Panc1 (cell line): Measurements from ENCODE around the gene ZIM2.

Experiments
- CTCF ChIP-seq: fragments of 450-650 bp; IDR thresholded peaks from 2 replicates; pipeline ENCODE4 v1.5.1; 2017; ENCODE audit warnings: mild to moderate bottlenecking
- POLR2AphosphoS5 ChIP-seq: IDR thresholded peaks from 2 replicates; pipeline ENCODE4 v1.6.1; 2012; ENCODE audit warnings: mild to moderate bottlenecking, low read depth, low read length, moderate library complexity
- REST ChIP-seq, 2 experiments: IDR thresholded peaks; 2 replicates each; pipeline ENCODE4 v1.6.1; 2011 to 2012; ENCODE audit warnings: low read depth in 2 of 2, control low read depth in 1 of 2, low read length in 1 of 2, mild to moderate bottlenecking in 1 of 2, moderate library complexity in 1 of 2; ENCODE audit not compliant: insufficient read depth in 1 of 2
- SIN3A ChIP-seq: IDR thresholded peaks from 2 replicates; pipeline ENCODE4 v1.6.1; 2012; ENCODE audit warnings: low read depth, mild to moderate bottlenecking, low read length, moderate library complexity, borderline replicate concordance; ENCODE audit not compliant: insufficient read depth
- TCF7L2 ChIP-seq: IDR thresholded peaks from 2 replicates; pipeline ENCODE4 v1.6.1; 2011; ENCODE audit warnings: mild to moderate bottlenecking, low read depth, low read length, inconsistent platforms

GRCh38 chr19:56839652-56840450, 675 bp downstream of the ZIM2 start:
- TF ChIP-seq POLR2AphosphoS5: no peak
- TF ChIP-seq CTCF: no peak
- no peak for TF ChIP-seq SIN3A
- TF ChIP-seq REST (IDR thresholded peaks at IDR 0.05; ENCODE audit: insufficient read depth in 1 of 2, low read depth in 2 of 2, low read length in 1 of 2): no peak
- TF ChIP-seq TCF7L2: no peak
